HCT116 (cell line): ENCODE results near the gene SLC2A14. TPM values are rescaled to one million over a fixed set of nuclear protein-coding genes. Genes with fewer than 3 reads are reported as not detected.
"Not testable (repeated sequence)": the region's sequence is repeated elsewhere in the genome, so short reads cannot be mapped to it uniquely, and the experiment has no call there.

Experiments
- ATAC-seq: fragments of 200-7000 bp; cut with Tn5 transposase; 2 replicates; pipeline ENCODE4 v1.9.1; 2020; ENCODE audit warnings: mild to moderate bottlenecking, moderate library complexity
- BruUV-seq: library from RNA; stranded (reverse); fragments of 400-500 nt; replicated peaks from 2 replicates; lab custom pipeline; 2021; lab: Mats Ljungman, UMichigan
- CTCF ChIA-PET: fragments of 300-600 bp; sonication (Branson Sonifier 250); formaldehyde crosslinking; loops from one replicate; lab custom pipeline; 2021; ENCODE audit warnings: antibody characterized with exemption; lab: Charles Lee
- POLR2A ChIA-PET: fragments of 300-600, 350-600 bp; sonication (Branson Sonifier 250); formaldehyde crosslinking; loops from one replicate; lab custom pipeline; 2021; ENCODE audit warnings: antibody characterized with exemption; lab: Charles Lee
- RAD21 ChIA-PET, 2 experiments: fragments of 300-600 bp; sonication (Branson Sonifier 250); formaldehyde crosslinking; loops; one replicate each; lab custom pipeline; 2023; ENCODE audit warnings: low total read pairs in 2 of 2; ENCODE audit not compliant: uncharacterized antibody in 2 of 2, unreplicated experiment in 2 of 2, low non-redundant PET in 1 of 2; lab: Charles Lee
- DNase-seq: peaks from one replicate; pipeline ENCODE4 v3.0.0-alpha.2; 2010; ENCODE audit warnings: low read depth, low spot score
- H2AFZ ChIP-seq: fragments of 200-600 bp; shearing (Covaris generic), sonication (generic); 2 replicates; pipeline ENCODE4 v1.6.1; 2017; ENCODE audit warnings: low read depth, mixed run types, mixed read lengths, antibody characterized with exemption, low read length; ENCODE audit not compliant: poor library complexity, severe bottlenecking
- H3K27ac ChIP-seq: 2 replicates; pipeline ENCODE4 v1.5.1; 2012; ENCODE audit warnings: low read depth, low read length
- H3K27me3 ChIP-seq: fragments of 200-600 bp; sonication (generic); 2 replicates; pipeline ENCODE4 v1.6.1; 2016; ENCODE audit warnings: mixed run types, low read length, mixed read lengths; ENCODE audit not compliant: insufficient read depth
- H3K36me3 ChIP-seq, 2 experiments: fragments of 200-500 bp in 1 of 2; fragments of 200-600 bp in 1 of 2; sonication (Bioruptor generic) in 1 of 2; sonication (generic) in 1 of 2; 2 replicates each; pipeline versions ENCODE4 v1.5.1 to v1.6.1; 2014 to 2016; ENCODE audit warnings: low read length in 2 of 2, inconsistent platforms in 1 of 2, mixed read lengths in 1 of 2, mixed run types in 1 of 2; ENCODE audit not compliant: insufficient read depth in 2 of 2, control insufficient read depth in 1 of 2
- H3K4me1 ChIP-seq, 2 experiments: fragments of 200-600 bp in 1 of 2; sonication (generic) in 1 of 2; 2 replicates each; pipeline versions ENCODE4 v1.5.1 to v1.6.1; 2012 to 2017; ENCODE audit warnings: low read length in 2 of 2, inconsistent platforms in 1 of 2, mild to moderate bottlenecking in 1 of 2, mixed read lengths in 1 of 2, mixed run types in 1 of 2, moderate library complexity in 1 of 2; ENCODE audit not compliant: insufficient read depth in 2 of 2, control insufficient read depth in 1 of 2
- H3K4me2 ChIP-seq: fragments of 200-600 bp; sonication (generic); 2 replicates; pipeline ENCODE4 v1.6.1; 2017; ENCODE audit warnings: mixed run types, low read length, mixed read lengths
- H3K4me3 ChIP-seq, 2 experiments: fragments of 200-600 bp in 1 of 2; sonication (generic) in 1 of 2; replicated peaks in 1 of 2; 2 replicates each; pipeline ENCODE4 v1.5.1; 2011 to 2016; ENCODE audit warnings: low read length in 2 of 2, control low read depth in 1 of 2, low read depth in 1 of 2, mild to moderate bottlenecking in 1 of 2, mixed read lengths in 1 of 2, mixed run types in 1 of 2
- H3K79me2 ChIP-seq: fragments of 200-600 bp; sonication (generic); 2 replicates; pipeline ENCODE4 v1.6.1; 2017; ENCODE audit warnings: mild to moderate bottlenecking, mixed run types, low read length, moderate library complexity, mixed read lengths; ENCODE audit not compliant: insufficient read depth
- H3K9ac ChIP-seq: fragments of 200-600 bp; sonication (generic); 2 replicates; pipeline ENCODE4 v1.6.1; 2016; ENCODE audit warnings: low read length, mixed read lengths
- H3K9me2 ChIP-seq: fragments of 200-600 bp; sonication (generic), shearing (Covaris generic); 2 replicates; pipeline ENCODE4 v1.6.1; 2017; ENCODE audit warnings: mixed run types, mild to moderate bottlenecking, moderate library complexity; ENCODE audit not compliant: insufficient read depth
- H3K9me3 ChIP-seq, 2 experiments: fragments of 200-500 bp in 1 of 2; fragments of 200-600 bp in 1 of 2; sonication (Bioruptor generic) in 1 of 2; sonication (generic) in 1 of 2; 2 replicates each; pipeline ENCODE4 v1.6.1; 2014 to 2017; ENCODE audit warnings: low read length in 2 of 2, mixed read lengths in 2 of 2, inconsistent platforms in 1 of 2, low read depth in 1 of 2, mild to moderate bottlenecking in 1 of 2, mixed run types in 1 of 2, moderate library complexity in 1 of 2; ENCODE audit not compliant: control insufficient read depth in 1 of 2, insufficient read depth in 1 of 2
- H4K20me1 ChIP-seq: fragments of 200-600 bp; sonication (generic), shearing (Covaris generic); 2 replicates; pipeline ENCODE4 v1.6.1; 2017; ENCODE audit warnings: mixed run types, mild to moderate bottlenecking, moderate library complexity; ENCODE audit not compliant: insufficient read depth
- CBX3 ChIP-seq: IDR thresholded peaks from 2 replicates; pipeline ENCODE4 v1.6.1; 2012; ENCODE audit warnings: low read depth
- EGR1 ChIP-seq: IDR thresholded peaks from 2 replicates; pipeline ENCODE4 v1.6.1; 2012; ENCODE audit warnings: low read depth
- EZH2phosphoT487 ChIP-seq: fragments of 200-600 bp; IDR thresholded peaks from 2 replicates; pipeline ENCODE4 v1.6.1; 2018; ENCODE audit warnings: antibody characterized with exemption, borderline replicate concordance
- JUND ChIP-seq: IDR thresholded peaks from 2 replicates; pipeline ENCODE4 v1.6.1; 2012
- MAX ChIP-seq: IDR thresholded peaks from 2 replicates; pipeline ENCODE4 v1.6.1; 2012
- POLR2A ChIP-seq: IDR thresholded peaks from 2 replicates; pipeline ENCODE4 v1.7.0; 2011; ENCODE audit warnings: borderline replicate concordance; ENCODE audit not compliant: insufficient read depth, insufficient read length; ENCODE audit errors: extremely low read depth
- RAD21 ChIP-seq: IDR thresholded peaks from 2 replicates; pipeline ENCODE4 v1.6.1; 2012; ENCODE audit warnings: low read depth, mild to moderate bottlenecking
- REST ChIP-seq: IDR thresholded peaks from 2 replicates; pipeline ENCODE4 v1.6.1; 2012; ENCODE audit warnings: low read depth
- SP1 ChIP-seq: IDR thresholded peaks from 2 replicates; pipeline ENCODE4 v1.6.1; 2012; ENCODE audit warnings: low read depth
- SRF ChIP-seq: IDR thresholded peaks from 2 replicates; pipeline ENCODE4 v1.6.1; 2012; ENCODE audit warnings: low read depth
- YY1 ChIP-seq: IDR thresholded peaks from 2 replicates; pipeline ENCODE4 v1.6.1; 2011; ENCODE audit warnings: low read length, low read depth, moderate library complexity, mild to moderate bottlenecking; ENCODE audit not compliant: insufficient replicate concordance; ENCODE audit errors: extremely low read depth
- ZBTB33 ChIP-seq: IDR thresholded peaks from 2 replicates; pipeline ENCODE4 v1.6.1; 2011; ENCODE audit warnings: mild to moderate bottlenecking, low read length, moderate library complexity; ENCODE audit not compliant: insufficient replicate concordance; ENCODE audit errors: extremely low read depth
- ZFX ChIP-seq: fragments of 450-650 bp; IDR thresholded peaks from 2 replicates; pipeline ENCODE4 v1.6.1; 2017
- ZNF274 ChIP-seq: fragments of 200-500 bp; sonication (Bioruptor generic); IDR thresholded peaks from 2 replicates; pipeline ENCODE4 v1.6.1; 2014; ENCODE audit warnings: mild to moderate bottlenecking, low read depth, low read length, inconsistent platforms
- intact Hi-C: fragments of 100-400 bp; cut with micrococcal nuclease; formaldehyde crosslinking; loops from 2 replicates; pipeline ENCODE4 v1.10.0; 2022
- total RNA-seq: library from RNA; stranded (reverse); gene quantifications from one replicate; pipeline ENCODE4 v1.2.1, GENCODE V29; 2021; ENCODE audit not compliant: unreplicated experiment

Gene SLC2A14
- total RNA-seq, 1 experiment from 2014 or later = not detected

GRCh38 chr12:7784701-7785100 lies 88.0 kb downstream of the SLC2A14 start:
- H4K20me1 ChIP-seq = no peaks in the 10 kb centered on the region
- intact Hi-C loops = no loop called here
- H3K9me2 ChIP-seq = no peaks in the 10 kb centered on the region
- H3K9ac ChIP-seq = no peak overlapping the region
- H2AFZ ChIP-seq = no peak overlapping the region
- no peaks in the 10 kb centered on the region for H3K9me3 ChIP-seq
- H3K4me3 ChIP-seq = no peak overlapping the region
- no peaks in the 10 kb centered on the region for H3K36me3 ChIP-seq
- H3K27ac ChIP-seq = no peak overlapping the region
- no peaks in the 10 kb centered on the region for H3K4me1 ChIP-seq
- POLR2A ChIA-PET = no interaction called here
- no peak for DNase-seq
- CTCF ChIA-PET = no interaction called here
- no peak for TF ChIP-seq MAX
- no peak for TF ChIP-seq ZFX
- no peak for TF ChIP-seq YY1
- no peak for TF ChIP-seq EGR1
- no peak for TF ChIP-seq POLR2A
- no peak for TF ChIP-seq JUND
- TF ChIP-seq EZH2phosphoT487 = no peak
- TF ChIP-seq ZBTB33 = no peak
- TF ChIP-seq ZNF274 = no peak
- TF ChIP-seq RAD21 = no peak
- TF ChIP-seq SP1 = no peak
- TF ChIP-seq SRF = no peak
- no peak for TF ChIP-seq REST
- no peak for TF ChIP-seq CBX3
- H3K4me2 ChIP-seq = no peak overlapping the region
- BruUV-seq = no TSS peak
- no peaks in the 10 kb centered on the region for H3K79me2 ChIP-seq
- H3K27me3 ChIP-seq = no peaks in the 10 kb centered on the region
- RAD21 ChIA-PET = no interaction called here
- no peak for ATAC-seq

- H3K4me2 ChIP-seq, H3K27ac ChIP-seq, POLR2A ChIA-PET, DNase-seq, BruUV-seq, H3K4me3 ChIP-seq, CTCF ChIA-PET, H3K9ac ChIP-seq, ATAC-seq, H3K9me2 ChIP-seq, intact Hi-C loops, H2AFZ ChIP-seq, H3K9me3 ChIP-seq, H3K27me3 ChIP-seq, H3K79me2 ChIP-seq, H4K20me1 ChIP-seq, RAD21 ChIA-PET, H3K36me3 ChIP-seq, H3K4me1 ChIP-seq: not testable (repeated sequence)
Measured at GRCh38 chr12:7783433-7783832, 89.3 kb downstream of the SLC2A14 start.
